NCI-H1436 treated with DMSO at 0.1 percent for 48 hours (cell line): ENCODE results near the gene AGRP.

Experiments used
- DNase-seq: peaks from one replicate; lab custom pipeline; 2025; lab: John Stamatoyannopoulos, UW

Gene AGRP

DNA sequence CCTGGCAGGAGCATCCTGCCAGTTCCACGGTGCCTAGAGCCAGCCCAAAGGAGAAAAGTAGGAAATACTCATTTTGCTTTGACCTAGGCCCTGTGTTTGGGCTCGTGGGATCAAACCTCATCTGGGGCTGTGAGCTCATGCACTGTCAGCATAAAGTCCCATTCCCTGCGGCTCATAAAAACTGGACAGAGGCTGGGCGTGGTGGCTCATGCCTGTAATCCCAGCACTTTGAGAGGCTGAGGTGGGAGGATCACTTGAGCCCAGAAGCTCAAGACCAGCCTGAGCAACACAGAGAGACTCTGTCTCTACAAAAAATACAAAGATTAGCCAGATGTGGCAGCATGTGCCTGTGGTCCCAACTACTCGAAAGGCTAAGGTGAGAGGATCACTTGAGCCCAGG lies 20.3 kb downstream of the AGRP start:
- no peak for DNase-seq

DNA sequence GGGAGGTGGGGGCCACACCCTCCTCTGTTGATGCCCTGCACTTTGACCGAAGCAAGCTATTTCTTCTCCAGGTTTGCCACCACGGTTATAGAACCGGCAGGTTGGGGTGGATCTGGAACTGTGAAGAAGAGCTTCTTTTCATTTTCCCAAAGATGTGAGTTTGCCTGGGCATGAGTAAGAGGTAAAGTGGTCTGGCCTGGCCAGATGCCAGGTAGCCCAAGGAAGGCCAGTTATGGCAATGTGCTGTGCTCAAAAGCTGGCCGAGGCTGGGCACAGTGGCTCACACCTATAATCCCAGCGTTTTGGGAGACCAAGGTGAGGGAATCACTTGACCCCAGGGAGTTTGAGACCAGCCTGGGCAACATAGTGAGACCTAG lies 21.1 kb downstream of the AGRP start:
- DNase-seq, result no peak

DNA sequence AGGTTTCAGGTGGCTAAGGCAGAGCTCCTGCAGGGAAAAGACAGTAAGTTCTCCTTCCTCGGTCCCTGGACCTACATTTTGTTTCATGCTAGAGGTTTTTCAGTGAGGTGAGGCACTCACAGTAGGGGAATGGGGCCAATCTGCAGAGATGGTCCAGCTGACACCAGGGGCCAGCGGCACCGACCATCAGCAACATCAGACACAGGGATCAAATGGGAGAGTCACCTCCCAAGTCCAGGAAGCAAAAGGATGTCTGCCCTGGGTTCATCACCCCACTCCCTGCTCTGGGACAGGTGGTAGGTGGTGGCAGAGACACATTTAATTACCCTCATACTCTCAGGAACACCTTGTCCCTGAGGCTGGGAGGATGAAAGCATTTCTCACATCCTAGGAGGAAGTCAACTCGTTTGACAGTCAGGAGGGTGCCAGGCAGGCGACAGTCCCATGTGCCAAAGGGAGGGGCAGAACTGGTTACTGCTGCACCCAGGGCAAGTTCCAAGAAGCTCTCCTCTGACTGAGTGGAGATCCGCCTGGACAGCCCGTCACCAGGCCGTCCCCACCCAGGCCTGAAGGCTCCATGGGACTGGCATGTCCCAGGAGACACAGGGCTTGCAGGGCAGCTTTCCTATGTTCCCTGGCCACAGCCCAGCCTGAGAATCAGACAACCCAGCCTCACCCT lies 21.6 kb downstream of the AGRP start:
- no peak for DNase-seq

DNA sequence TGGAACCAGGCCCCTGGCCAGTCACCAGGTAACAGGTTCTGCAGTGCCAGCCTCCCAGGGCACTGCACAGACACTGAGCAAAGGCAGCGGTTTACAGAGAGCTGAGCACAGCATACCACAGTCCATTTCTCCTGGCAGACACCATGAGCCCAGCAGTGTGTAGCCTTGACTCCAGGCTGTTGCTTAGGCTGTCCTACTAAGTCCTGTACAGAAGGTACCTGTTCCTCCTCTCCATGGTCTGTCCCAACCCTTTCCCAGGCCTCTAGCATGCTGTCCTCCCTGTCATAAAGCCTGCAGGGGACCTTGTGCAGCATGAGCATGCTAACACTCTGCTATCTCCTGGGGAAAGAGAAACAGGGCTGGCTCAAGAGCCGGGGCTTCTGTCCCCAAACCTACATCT lies 22.4 kb downstream of the AGRP start:
- no peak for DNase-seq

DNA sequence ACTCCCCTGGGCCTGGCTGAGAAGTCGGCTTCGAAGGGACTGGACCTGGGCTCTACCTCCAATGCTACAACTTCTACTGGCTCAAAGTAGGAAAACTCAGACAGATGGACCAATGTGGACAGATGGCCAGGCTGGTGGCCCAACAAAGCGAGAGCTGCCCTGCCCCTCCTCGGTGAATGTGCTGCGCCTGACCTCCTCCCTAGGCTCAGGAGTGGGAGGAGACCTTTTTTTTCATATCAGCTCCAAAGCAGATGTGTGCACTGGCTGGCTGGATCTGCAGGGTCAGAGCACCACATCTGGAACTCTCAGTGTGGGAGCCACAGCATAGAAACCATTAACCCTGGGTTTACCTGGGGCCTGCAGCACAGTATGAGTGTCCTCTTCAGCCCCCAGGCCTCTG lies 23.2 kb downstream of the AGRP start:
- no peak for DNase-seq

DNA sequence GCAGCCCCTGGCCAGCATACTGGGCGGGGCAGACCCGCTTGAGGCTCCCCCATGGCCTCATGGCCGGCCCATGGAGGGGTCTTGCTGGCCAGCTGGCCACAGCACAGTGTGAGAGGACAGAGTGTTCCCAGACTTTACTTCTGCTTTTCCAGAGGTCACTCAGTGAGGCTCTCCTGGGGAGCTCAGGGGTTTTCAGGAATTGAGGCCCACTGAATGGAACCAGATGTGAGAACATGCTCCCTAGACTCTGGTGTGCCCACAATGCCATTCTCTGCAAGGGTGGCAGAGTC lies 23.5 kb downstream of the AGRP start:
- DNase-seq, result no peak

DNA sequence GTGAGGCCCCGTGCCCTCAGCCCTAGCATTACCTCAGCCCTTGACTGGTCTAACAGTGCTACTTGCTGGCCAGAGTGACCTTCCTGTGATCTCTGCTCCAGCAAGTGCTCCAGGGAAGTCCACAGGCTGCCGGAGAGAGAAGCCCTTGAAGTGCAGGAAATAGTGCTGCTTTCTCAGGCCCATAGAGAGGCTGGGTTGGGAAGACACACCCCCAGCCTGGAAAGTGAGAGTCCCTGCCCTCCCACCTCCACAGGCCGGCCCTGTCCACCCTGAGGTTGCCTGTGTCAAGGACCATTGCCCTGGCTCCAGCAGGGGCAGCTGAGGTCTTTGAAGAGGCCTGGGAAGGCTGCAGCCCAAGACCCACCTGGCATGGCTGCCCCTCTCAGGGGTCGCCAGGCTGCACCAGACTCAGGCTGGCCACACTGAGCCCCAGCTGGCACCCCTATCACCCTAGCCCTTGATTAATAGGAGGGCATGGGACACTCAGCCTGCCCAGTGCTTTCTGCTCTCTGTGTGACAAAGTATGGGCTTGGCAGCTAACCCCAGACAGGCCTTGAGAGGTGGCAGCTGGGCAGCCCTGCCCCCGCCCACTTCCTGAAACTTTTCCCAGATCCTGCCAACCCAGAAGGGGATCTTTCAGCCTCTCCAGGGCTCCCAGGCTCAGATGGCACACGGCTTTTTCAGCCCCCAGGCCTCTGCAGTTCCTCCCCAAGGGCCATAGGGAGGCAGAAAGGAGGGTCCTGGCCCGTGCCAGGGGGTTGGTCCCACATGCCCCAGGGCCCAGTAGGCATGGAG lies 24.1 kb downstream of the AGRP start:
- DNase-seq, result no peak

DNA sequence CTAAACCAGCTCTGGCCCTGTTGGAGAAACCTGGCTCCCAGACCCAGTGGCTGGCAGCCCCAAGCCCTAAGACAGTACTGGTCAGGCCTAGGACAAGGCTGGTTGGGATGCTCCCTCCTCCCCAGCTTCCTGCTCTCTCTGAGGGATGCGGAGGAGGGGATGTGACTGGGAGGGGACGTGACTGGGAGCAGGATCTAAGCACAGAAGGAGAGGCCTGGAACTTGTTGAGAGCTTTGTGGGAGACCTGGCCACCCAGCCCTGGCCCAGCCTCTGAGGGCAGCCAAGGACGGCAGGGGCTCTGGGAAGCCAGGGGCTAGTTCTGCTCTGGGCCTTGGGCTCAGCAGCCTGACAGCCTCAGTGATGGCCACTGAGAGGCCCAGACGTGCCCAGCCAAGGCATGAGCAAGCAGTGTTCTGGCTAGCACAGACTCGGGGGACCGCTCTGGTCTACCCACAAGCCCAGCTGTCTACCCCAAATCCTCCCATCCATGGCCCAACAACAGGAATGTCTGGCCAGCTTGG lies 25.2 kb downstream of the AGRP start:
- no peak for DNase-seq

DNA sequence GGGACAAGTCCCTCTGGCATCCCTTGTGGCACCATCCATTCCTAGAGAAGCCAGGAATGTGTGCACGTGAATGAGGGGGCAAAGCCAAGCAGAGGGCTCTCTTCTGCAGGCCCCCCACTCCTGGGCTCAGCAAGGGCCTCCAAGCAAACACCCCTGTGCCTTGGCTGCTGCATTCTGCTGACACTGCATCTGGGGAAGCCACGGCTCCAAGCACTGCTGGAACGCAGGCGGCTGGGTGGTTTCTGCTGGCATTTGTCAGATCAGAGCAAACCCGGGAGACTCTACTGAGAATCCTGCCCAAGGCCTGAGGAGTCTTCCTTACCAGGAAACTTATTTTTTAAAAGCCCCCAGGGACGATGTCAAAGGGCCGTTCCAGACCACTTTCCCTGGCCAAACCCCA lies 25.7 kb downstream of the AGRP start:
- DNase-seq, result no peak

DNA sequence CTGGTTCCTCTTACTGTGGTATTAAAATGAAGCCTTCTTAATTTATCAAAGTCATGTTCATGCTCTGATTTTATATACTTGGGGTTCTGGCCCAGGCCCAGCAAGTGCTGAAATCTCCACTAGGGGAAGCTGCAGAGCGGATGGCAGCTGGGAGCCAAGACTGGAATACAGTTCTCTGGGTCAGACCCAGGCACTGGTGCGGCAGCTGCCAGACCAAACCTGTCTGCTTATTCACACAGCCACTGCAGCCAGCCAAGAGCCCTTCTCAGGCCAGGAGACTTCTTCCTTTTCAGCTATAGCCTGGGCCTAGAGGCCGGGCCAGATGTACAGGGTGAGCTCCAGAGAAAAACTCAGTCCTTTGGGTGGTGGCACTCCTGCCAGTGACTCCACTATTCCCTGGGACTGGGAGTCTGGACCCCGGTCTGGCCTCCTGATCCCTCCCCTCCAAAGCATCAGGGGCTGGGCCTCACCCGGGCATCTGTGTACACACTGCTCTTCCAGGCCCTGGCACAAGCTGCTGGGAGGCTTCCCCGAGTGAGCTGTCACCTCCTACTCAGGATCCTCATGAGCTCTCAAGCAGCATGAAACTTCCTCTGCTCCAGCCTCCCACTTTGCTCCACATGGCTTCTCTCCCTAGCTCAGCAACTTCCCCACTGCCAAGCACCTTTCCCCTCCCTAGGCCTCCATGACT lies 26.8 kb downstream of the AGRP start:
- DNase-seq, result no peak

DNA sequence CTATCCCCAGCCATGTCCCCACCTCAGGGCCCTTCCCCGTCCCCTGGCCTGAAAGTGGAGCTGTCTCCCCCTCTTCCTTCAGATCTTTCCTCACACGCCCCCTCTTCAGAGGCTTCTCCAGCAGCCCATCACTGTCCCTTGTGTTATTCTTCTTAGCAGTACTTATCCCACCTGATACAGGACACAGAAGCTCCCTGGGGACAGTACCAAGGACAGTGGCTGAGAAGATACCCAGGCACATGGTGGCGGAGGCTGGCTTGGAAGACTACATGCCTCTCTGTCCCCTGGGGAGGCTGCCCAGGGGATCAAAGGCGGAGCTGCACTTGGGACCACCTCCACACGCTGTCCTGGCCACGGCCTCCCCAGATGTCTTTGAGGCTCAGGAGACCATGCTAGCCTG lies 28.5 kb downstream of the AGRP start:
- no peak for DNase-seq

DNA sequence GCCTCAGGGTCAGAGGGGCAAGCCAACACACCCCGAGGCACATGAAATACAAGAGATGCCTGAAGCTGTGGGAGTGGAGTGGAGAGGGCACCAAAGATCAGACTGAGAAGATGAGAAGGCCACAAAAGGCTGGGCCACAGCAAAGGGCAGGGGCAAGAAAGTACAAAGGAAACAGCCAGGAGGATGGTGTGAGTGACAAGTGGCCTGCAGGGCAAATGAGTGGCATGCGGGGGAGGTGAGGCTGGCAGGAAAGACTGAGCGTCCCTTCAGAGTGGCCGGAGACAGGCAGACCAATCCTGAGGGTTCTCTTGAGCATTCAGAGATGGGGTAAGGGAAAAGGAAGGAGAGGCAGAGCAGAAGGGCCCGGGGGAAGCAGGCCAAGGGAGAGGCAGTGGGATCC lies 29.2 kb downstream of the AGRP start:
- DNase-seq, result no peak

DNA sequence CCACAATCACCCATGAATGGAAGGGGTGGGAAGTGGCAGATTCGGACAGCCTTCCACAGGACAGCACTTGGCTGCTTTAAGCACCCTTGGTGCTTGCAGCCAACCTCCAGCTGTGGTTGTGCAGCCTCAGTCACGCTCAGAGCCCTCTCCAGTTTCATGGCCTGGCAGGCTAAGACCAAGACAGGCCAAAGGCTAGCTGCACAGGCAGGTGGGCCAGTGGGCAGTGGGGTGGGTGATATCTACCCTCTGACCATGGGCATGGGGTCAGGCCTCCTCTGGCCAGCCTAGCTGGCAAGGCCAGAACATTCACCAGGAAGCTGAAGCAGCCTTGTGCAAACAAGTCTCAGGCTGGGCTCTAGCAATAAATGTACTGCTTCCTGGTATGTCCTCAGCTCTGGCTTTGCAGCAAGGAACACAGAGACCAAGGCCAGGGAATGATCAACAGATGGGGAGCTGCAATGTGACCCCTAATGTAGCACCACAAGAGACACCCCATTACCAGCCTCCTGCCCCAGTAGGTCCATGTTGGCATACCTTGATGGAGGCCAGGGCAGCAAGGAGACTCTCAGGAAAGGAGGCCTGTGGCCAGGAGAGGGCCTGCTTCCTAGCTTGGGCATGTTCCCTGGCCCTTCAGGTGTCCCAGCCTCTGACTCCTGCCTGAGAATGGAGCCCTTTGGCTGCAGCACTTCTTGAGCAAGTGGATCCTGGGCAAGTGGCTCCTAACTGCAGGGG lies 31.5 kb downstream of the AGRP start:
- DNase-seq, result no peak

DNA sequence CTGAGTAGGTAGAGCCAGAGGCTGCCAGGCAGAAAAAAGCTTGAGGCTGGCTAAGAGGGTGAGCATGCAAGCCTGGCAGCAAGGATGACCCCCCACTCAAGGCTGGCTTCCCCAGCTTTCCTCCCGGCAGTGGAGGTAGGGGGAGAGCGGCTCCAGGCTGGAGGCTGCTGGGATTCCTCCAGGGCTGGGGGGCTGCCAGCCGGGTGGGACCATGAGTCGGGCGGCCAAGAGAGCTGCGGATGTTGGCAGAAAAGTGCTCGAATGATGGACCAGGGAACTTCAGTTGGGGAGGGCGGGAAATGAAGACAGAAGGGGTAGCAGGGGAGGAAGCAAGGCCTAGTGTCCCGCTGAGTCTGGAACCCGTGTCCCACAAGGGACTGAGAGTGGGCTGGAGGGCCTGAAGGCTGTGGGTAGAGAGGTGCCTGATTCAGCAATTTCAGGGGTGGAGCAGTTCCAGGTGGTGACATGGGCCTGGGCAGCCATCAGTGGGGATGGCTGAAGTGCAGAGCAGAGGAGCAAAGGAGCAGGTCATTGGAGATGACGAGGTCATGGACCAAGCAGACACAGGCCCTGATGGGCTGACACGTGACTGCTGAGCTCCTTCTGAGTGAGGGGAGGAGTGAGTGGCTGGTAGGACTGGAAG lies 32.2 kb downstream of the AGRP start:
- DNase-seq, result no peak

DNA sequence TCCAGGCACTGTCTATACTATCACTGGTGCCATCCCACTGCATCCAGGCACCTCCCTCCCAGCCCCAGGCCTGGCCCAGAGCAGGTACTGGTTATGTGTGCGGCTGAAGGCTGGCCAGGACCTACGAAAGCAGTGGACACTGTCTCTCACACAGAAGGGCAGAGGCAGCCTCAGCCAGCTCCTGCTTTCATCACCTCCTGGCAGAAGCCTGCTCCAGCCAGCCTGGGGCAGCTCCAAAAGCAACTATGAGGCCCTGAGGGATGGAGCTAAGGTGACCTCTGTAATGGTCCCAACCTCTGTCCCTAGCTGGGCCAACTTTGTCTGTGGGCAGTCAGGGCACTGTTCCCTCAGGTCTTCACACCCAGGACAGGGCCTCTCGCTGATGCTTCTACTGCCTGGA lies 33.6 kb downstream of the AGRP start:
- no peak for DNase-seq

DNA sequence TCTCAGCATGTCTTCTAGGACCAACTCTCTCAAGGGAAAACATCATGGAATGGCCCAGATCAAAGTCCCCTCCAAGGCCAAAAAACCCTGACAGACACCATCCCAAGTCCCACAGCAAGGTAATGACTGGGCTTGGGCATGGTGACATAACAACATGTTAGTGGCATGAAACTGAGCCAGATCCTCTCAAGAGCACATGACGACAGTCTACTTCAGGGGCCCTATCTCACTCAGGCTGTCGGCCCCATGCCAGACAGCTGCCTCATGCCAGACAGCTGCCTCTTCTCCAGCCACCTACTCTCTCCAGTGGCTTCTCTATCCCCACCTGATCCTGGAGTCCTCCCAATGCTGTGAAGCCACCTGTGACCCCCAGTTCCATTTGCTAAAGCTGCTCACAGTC lies 34.0 kb downstream of the AGRP start:
- no peak for DNase-seq

DNA sequence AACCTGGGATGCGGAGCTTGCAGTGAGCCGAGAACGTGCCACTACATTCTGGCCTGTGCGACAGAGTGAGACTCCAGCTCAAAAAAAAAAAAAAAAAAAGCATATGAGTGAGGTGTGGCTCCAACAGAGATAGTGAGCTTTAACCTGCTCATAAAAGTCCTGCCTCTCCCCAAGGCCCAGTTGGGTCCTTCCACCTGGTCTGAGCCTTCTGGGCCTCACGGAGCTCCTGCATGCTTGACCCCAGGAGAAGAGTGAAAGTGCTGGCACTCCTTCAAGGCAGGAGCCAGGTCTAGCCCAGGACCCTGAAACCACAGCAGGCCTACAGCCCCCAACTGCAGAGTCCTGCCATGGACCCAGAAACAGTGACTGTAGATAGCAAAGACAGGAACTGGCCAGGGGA lies 34.8 kb downstream of the AGRP start:
- no peak for DNase-seq

DNA sequence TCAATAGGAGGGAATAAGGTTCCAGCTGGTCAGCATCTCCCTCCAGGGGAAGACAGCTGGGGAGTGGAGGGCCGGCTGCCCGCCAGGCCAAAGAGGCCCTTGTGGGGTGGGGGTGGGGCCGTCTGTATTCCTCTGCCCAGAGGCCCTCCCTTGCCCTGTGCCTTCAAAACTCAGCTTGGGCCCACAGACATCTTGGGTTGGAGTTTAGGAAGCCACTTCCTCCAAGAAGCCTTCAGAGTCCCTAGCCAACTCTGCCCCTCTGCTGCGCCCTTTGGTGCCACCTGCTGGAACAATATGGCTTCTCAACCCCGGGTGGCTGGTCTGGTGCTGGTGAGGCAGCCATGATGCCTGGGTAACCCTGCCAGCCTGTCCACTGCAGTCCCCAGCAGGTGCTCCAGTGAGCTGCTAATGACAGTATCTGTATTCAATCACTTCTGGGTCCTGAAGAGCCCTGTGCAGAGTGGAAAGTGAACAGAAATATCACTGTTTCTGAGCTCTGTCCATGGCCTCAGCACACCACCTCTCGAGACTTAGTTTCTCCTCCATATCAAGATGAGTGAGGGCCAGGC lies 35.8 kb downstream of the AGRP start:
- DNase-seq, result no peak

DNA sequence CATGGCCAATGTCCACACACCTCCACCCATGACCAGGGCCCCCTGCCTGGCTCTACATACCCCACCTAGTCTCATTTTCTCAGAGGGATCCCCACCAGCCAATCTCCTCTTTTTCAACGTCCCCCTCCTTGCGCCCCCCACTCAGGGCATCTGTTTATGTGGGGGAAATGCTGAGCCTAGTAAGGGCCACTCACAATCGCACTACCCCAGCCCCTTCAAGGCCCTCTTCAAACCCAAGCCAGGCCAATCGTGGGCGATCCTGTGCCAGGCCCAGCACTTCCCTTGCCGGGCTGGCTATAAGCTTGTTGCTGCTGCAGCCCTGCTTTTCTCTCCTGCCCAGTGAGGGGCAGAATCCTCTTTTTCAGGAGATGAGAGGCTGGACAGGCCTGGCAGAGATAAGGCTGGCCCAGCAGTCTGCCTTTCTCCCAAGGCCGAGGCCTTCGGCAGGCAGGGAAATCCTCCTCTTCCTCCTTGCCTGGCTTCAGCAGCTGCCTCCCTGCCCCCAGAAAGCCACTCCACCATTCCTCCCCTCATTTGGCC lies 36.3 kb downstream of the AGRP start:
- no peak for DNase-seq

DNA sequence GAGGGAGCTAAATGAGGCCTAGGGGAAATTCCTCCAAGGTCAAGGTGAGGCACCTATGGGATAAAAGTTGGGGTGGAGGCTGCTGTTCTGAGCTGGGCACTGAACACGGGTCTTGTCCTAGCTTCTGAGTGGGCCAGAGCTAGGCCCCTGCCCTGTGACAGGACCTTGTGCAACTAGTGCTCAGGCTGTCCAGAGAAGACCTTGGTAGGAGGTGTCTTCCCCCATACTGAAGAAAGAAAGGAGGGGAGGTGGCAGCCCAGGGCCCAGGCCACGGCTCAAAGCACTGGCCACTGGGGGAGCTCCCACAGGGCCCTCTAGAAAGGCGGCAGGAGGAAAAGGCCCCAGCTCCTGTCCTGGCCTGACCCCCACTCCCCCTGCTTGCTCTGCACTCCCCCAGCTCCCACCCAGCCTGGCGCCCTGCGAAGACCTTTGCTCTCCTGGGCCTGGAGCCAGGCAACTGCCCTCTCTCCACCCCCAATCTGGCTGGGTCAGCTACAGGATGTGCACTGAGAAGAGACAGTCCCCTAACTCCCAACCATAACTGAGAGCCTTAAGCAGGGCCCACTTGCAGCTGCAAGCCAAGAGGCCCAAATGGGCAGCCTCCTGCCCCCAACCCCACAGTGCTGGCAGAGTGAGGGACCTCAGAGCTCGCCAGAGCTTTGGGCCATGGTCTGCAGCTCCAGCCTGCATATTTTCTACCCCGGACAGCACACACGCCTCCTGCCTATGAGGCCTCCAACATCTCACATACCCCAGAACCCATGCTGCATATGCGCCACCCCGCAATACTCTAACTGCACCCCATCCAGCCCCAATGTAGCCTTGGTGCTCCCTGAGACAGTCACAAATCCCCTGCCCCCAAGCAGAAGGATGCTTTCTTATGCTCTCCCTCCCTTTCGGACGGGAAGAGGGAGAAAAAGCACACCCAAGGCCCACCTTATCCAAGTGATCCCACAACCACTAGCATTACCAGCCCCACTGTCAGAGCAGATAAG lies 37.1 kb downstream of the AGRP start:
- DNase-seq, result no peak
